Muscle of leg (tissue), 11 donors: ENCODE data around the gene KRT80. TPM values are rescaled to one million over a fixed set of nuclear protein-coding genes. Genes with fewer than 3 reads are reported as not detected.

Experiments
- DNase-seq: peaks from one replicate; pipeline ENCODE4 v3.0.0; 2013
- H3K27ac ChIP-seq: one replicate; pipeline ENCODE4 v1.5.1; 2013; ENCODE audit warnings: mild to moderate bottlenecking, low read length, control low read depth
- H3K27me3 ChIP-seq: one replicate; pipeline ENCODE4 v1.6.1; 2013; ENCODE audit warnings: low read length; ENCODE audit not compliant: control insufficient read depth, insufficient read depth
- H3K36me3 ChIP-seq: one replicate; pipeline ENCODE4 v1.6.1; 2013; ENCODE audit warnings: low read length; ENCODE audit not compliant: control insufficient read depth, insufficient read depth
- H3K4me1 ChIP-seq: one replicate; pipeline ENCODE4 v1.6.1; 2013; ENCODE audit warnings: low read length; ENCODE audit not compliant: control insufficient read depth, insufficient read depth
- H3K4me3 ChIP-seq: one replicate; pipeline ENCODE4 v1.5.1; 2013; ENCODE audit warnings: low read length, control low read depth
- H3K9me3 ChIP-seq: replicated peaks from 2 replicates; pipeline ENCODE4 v1.6.1; 2013; ENCODE audit warnings: low read depth, low read length; ENCODE audit not compliant: control insufficient read depth
- WGBS: methylation state at CpG from one replicate; pipeline ENCODE4 v1.1.5; 2013; ENCODE audit warnings: missing lambda C conversion rate; ENCODE audit not compliant: insufficient coverage; 5-methylcytosine and 5-hydroxymethylcytosine counted together
- polyA plus RNA-seq, 8 donors: library from polyadenylated mRNA; unstranded; fragments of 120-200 nt; gene quantifications; one replicate each; pipeline versions ENCODE4 v1.2.1 to v1.2.3, GENCODE V29; 2013; ENCODE audit warnings: inconsistent platforms in 1 of 8, low replicate concordance in 1 of 8; ENCODE audit not compliant: insufficient read length in 8 of 8, insufficient read depth in 1 of 8
- total RNA-seq: library from RNA; stranded (reverse); fragments of 120-200 nt; gene quantifications from one replicate; pipeline ENCODE4 v1.2.4, GENCODE V29; 2013

KRT80 gene
- total and polyA plus RNA-seq, 9 donors = 0.62 to 5.8 (median 3.6) TPM

GRCh38 chr12:52220477-52220876 lies 28.7 kb upstream of the KRT80 start:
- peaks cover 3% of the 10 kb centered on the region for H3K9me3 ChIP-seq
- no peaks in the 10 kb centered on the region for H3K36me3 ChIP-seq
- H3K4me1 ChIP-seq = peaks cover 3% of the 10 kb centered on the region
- no peak overlapping the region for H3K4me3 ChIP-seq
- no peak for DNase-seq
- 75% methylated on average over 2 of the region's 3 CpGs for WGBS
- peaks cover 26% of the 10 kb centered on the region for H3K27me3 ChIP-seq
- H3K27ac ChIP-seq = no peak overlapping the region

GRCh38 chr12:52218001-52218400 lies 26.2 kb upstream of the KRT80 start:
- Histone ChIP-seq H3K36me3 (no peaks in the 10 kb centered on the region), H3K27me3 (peaks cover 28% of the 10 kb centered on the region), H3K4me3 (no peak overlapping the region), H3K4me1 (peaks cover 3% of the 10 kb centered on the region), H3K27ac (no peak overlapping the region), H3K9me3 (no peaks in the 10 kb centered on the region)
- WGBS = no CpG with 5 or more reads among the region's 4 CpGs
- no peak for DNase-seq

- no peaks in the 10 kb centered on the region for H3K9me3 ChIP-seq
- 13% methylated on average over 4 of the region's 5 CpGs for WGBS
These were observed 25.4 kb upstream of the KRT80 start for GRCh38 chr12:52217223-52217622.

GRCh38 chr12:52216807-52217206 lies 25.0 kb upstream of the KRT80 start:
- Histone ChIP-seq H3K9me3 (no peaks in the 10 kb centered on the region), H3K4me3 (no peak overlapping the region), H3K4me1 (peaks cover 3% of the 10 kb centered on the region), H3K27ac (no peak overlapping the region), H3K36me3 (no peaks in the 10 kb centered on the region), H3K27me3 (peaks cover 22% of the 10 kb centered on the region)
- no peak for DNase-seq
- WGBS = no CpG with 5 or more reads among the region's 1 CpG

More at GRCh38 chr12:52217223-52217622, 25.4 kb upstream of the KRT80 start:
- DNase-seq = no peak
- Histone ChIP-seq H3K27me3 (peaks cover 25% of the 10 kb centered on the region), H3K27ac (no peak overlapping the region), H3K4me1 (peaks cover 3% of the 10 kb centered on the region), H3K36me3 (no peaks in the 10 kb centered on the region), H3K4me3 (no peak overlapping the region)

DNA sequence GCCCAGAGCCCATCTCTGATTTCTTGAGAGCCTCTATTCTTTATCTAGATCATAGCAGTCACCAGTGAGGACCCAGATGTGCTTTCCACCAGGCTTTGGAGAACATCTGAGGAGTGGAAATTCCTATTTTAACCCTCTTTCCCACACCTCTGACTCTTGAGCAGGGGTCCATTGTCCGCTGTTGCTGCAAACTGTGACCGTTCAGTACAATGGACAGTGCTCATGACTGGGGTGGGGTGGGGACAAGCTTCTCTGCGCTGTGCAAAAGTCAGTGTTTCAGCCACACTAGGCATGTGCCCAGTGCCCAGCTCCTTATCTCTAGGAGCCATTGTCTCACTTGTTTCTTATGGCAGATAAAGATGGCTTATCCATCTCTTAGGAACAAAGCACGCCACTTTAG lies 24.3 kb upstream of the KRT80 start:
- Histone ChIP-seq H3K4me1 (peaks cover 3% of the 10 kb centered on the region), H3K9me3 (no peaks in the 10 kb centered on the region), H3K27me3 (peaks cover 21% of the 10 kb centered on the region), H3K27ac (no peak overlapping the region), H3K4me3 (no peak overlapping the region), H3K36me3 (no peaks in the 10 kb centered on the region)
- DNase-seq = no peak
- 35% methylated on average over 3 of the region's 4 CpGs for WGBS

DNA sequence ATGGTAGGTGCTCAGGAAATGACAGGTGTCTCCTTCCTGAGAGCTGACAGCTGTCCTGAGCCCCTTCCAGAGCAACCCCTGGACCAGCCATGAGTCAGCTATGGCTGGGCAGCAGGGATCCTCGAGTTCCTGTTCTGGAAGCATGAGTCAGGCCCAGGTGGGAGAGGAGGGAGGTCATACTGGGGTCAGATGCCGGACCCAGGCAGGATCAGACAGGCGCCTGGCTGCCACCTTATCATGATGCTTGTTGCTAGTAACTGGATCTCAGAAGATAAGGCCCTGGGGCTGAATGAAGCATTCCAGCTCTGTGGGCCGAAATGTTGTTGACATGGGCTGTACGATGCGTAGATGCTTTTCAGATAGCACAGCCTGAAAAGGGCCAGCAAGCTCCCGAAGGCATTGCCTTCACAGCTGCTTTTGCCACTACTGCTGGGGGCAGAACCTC lies 23.8 kb upstream of the KRT80 start:
- 56% methylated on average over 7 of the region's 7 CpGs for WGBS
- no peak for DNase-seq
- Histone ChIP-seq H3K4me1 (peaks cover 3% of the 10 kb centered on the region), H3K27me3 (peaks cover 21% of the 10 kb centered on the region), H3K9me3 (no peaks in the 10 kb centered on the region), H3K4me3 (no peak overlapping the region), H3K27ac (no peak overlapping the region), H3K36me3 (no peaks in the 10 kb centered on the region)

- H3K4me1 ChIP-seq = peaks cover 3% of the 10 kb centered on the region
- H3K4me3 ChIP-seq = no peak overlapping the region
- peaks cover 19% of the 10 kb centered on the region for H3K27me3 ChIP-seq
- no peak overlapping the region for H3K27ac ChIP-seq
- H3K36me3 ChIP-seq = no peaks in the 10 kb centered on the region
- no peaks in the 10 kb centered on the region for H3K9me3 ChIP-seq
- DNase-seq = no peak
- 69% methylated on average over 3 of the region's 3 CpGs for WGBS
These were observed 22.6 kb upstream of the KRT80 start for GRCh38 chr12:52214421-52214802.

DNA sequence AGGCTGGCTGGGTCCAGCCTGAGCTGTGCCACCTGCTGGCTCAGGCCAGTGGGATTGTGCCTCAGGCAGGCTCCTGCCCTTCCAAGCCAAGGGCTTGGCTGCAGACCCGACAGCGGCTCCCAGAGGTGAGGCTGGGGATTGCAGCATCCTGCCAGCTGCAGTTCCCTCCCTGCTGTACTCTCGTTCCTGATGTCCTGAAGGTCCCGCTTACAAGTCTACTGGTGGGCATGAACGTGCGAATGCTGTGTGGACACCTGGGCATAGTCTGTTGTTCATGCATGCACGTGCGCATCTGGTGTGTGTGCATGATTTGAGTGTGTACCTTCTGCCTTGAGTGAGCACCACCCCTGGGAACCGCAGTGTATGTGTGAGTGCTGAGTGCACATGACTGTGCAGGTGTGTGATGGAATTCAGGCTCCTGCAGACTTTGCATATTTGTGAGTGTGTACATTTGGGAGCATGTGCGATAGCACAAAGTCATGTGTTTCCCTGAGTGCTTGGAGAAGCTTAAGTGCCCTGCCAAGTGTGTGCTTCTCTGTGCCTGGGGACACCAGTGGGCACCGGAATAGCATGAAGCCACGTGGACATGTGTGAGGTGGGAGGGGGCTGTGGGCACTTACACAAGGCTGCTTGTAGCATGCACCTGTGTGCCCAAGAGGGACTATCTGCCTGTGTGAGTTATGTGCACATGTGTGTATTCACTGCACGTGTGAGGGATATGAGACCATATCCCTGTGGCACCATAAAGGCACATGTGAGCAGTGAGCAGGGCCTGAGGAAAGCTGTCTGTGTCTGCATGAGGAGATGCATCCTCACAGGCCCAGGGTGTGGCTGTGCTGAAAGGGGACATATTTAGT lies 22.0 kb upstream of the KRT80 start:
- Histone ChIP-seq H3K4me1 (peaks cover 5% of the 10 kb centered on the region), H3K9me3 (no peaks in the 10 kb centered on the region), H3K27ac (no peak overlapping the region), H3K4me3 (no peak overlapping the region), H3K27me3 (peaks cover 22% of the 10 kb centered on the region), H3K36me3 (no peaks in the 10 kb centered on the region)
- WGBS = 16% methylated on average over 9 of the region's 13 CpGs
- peak; percentile 62 for DNase-seq

DNA sequence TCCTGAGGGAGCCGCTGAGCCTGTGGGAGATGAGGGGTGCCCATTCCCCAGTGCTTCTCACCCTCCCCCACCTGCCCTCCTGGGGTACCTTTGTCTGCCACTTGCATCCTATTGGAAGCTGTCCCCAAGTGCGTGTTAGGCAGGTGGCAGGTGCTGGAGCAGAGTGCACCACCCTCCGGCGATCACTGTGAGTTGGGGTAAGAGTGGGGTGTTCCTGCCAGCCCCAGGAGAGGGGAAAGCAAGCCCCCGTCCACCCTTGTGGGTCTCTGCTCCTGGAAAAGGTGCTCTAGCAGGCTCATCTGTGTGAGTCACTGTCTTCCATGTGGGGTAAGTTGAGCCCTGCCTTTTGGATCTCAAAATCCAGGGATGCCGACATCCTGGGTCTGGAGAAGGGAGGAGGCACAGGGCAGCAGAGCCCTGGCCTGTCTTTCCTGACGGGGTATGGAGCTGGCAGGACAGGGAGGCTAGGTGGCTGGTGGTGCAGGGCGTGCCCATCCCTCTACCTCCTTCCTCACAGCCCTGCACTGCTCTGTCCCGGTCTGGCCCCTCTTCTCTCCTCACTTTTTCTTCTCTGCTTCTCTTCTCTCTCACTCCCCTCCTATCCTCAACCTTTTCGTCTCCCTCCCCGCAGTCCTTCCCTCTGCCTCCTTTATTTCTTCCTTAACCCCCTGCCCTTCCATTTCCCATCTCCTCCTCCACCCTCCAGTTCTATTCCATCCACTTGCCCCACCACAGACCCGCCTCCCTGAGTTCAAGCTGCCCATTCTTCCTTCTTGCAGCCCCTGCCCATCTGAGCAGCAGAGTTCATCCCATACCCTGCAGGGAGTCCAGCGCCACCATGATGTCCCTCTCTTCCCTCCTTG lies 21.1 kb upstream of the KRT80 start:
- 65% methylated on average over 7 of the region's 13 CpGs for WGBS
- Histone ChIP-seq H3K27ac (no peak overlapping the region), H3K9me3 (no peaks in the 10 kb centered on the region), H3K27me3 (peaks cover 29% of the 10 kb centered on the region), H3K36me3 (no peaks in the 10 kb centered on the region), H3K4me1 (peaks cover 13% of the 10 kb centered on the region), H3K4me3 (no peak overlapping the region)
- no peak for DNase-seq
